Breast epithelium (tissue), 4 donors: ENCODE data around the gene RBMS2. TPM values are rescaled to one million over a fixed set of nuclear protein-coding genes. Genes with fewer than 3 reads are reported as not detected.
A peak's percentile ranks its signal among the peaks of the same experiment; 100 is the strongest.
"Not testable (repeated sequence)": the region's sequence is repeated elsewhere in the genome, so short reads cannot be mapped to it uniquely, and the experiment has no call there.

Source experiments
- DNase-seq, 2 donors: peaks; one replicate each; pipeline ENCODE4 v3.0.0-alpha.2; 2019; ENCODE audit warnings: low spot score in 2 of 2
- H3K27ac ChIP-seq, 2 donors: fragments of 200-600 bp; sonication (generic) in 1 of 2; one replicate each; pipeline ENCODE4 v1.5.1; 2016 to 2019; ENCODE audit warnings: mild to moderate bottlenecking in 1 of 2
- H3K27me3 ChIP-seq, 2 donors: fragments of 200-600 bp; sonication (generic) in 1 of 2; one replicate each; pipeline versions ENCODE4 v1.5.1 to v1.6.0; 2017 to 2019; ENCODE audit warnings: control low read depth in 1 of 2, mild to moderate bottlenecking in 1 of 2
- H3K36me3 ChIP-seq: fragments of 200-600 bp; one replicate; pipeline ENCODE4 v1.5.1; 2019
- H3K4me1 ChIP-seq, 2 donors: fragments of 200-600 bp; sonication (generic); one replicate each; pipeline ENCODE4 v1.5.1; 2016 to 2019; ENCODE audit warnings: control low read depth in 1 of 2
- H3K4me3 ChIP-seq, 3 donors: fragments of 200-600 bp; sonication (generic); 1 replicate in 2 of 3; 2 replicates in 1 of 3; pipeline ENCODE4 v1.5.1; 2016 to 2019; ENCODE audit warnings: mild to moderate bottlenecking in 3 of 3, moderate library complexity in 2 of 3
- H3K9me3 ChIP-seq, 2 donors: fragments of 200-600 bp; sonication (generic) in 1 of 2; one replicate each; pipeline ENCODE4 v1.5.1; 2016 to 2019; ENCODE audit warnings: control low read depth in 1 of 2
- CTCF ChIP-seq, 3 donors: fragments of 450-650 bp; IDR thresholded peaks; one replicate each; pipeline ENCODE4 v1.5.1; 2016 to 2017; ENCODE audit warnings: antibody characterized with exemption in 3 of 3, mild to moderate bottlenecking in 3 of 3, moderate library complexity in 3 of 3
- POLR2A ChIP-seq: fragments of 450-650 bp; IDR thresholded peaks from one replicate; pipeline ENCODE4 v1.6.1; 2016; ENCODE audit warnings: antibody characterized with exemption, mild to moderate bottlenecking, moderate library complexity
- POLR2AphosphoS5 ChIP-seq, 3 donors: sonication (generic); formaldehyde crosslinking; IDR thresholded peaks; one replicate each; pipeline ENCODE4 v1.6.1; 2017; ENCODE audit warnings: antibody characterized with exemption in 3 of 3
- intact Hi-C: fragments of 100-400 bp; cut with DNase I; formaldehyde crosslinking; loops from one replicate; pipeline ENCODE4 v1.15.1; 2023; ENCODE audit warnings: low total_unique reads
- total RNA-seq, 3 donors: library from RNA; depleted of rRNA; stranded (reverse); fragments of >200 nt; gene quantifications; one replicate each; pipeline ENCODE4 v1.1.0, GENCODE V29; 2016

Gene RBMS2
- total RNA-seq, 3 donors from 2014 or later: 22.9 to 27.5 (median 27.2) TPM

- H3K36me3 ChIP-seq: no peaks in the 10 kb centered on the region
- no peaks in the 10 kb centered on the region for H3K4me1 ChIP-seq
- H3K4me3 ChIP-seq: no peak overlapping the region
- no peak overlapping the region for H3K27ac ChIP-seq
- intact Hi-C loops: no loop called here
- no peaks in the 10 kb centered on the region for H3K9me3 ChIP-seq
- no peaks in the 10 kb centered on the region for H3K27me3 ChIP-seq
- DNase-seq: no peak
- TF ChIP-seq POLR2A (no peak), CTCF (IDR thresholded peaks at IDR 0.05) (no peak), POLR2AphosphoS5 (IDR thresholded peaks at IDR 0.05) (no peak)
Measured at GRCh38 chr12:56490360-56490759, 31.3 kb upstream of the RBMS2 start.

GRCh38 chr12:56493409-56494105 lies 28.1 kb upstream of the RBMS2 start:
- H3K27me3 ChIP-seq, H3K4me1 ChIP-seq, H3K36me3 ChIP-seq, H3K27ac ChIP-seq, DNase-seq, H3K4me3 ChIP-seq, H3K9me3 ChIP-seq, intact Hi-C loops: not testable (repeated sequence)

GRCh38 chr12:56494106-56494415 lies 27.6 kb upstream of the RBMS2 start:
- DNase-seq, H3K4me1 ChIP-seq, H3K4me3 ChIP-seq, H3K27ac ChIP-seq, H3K9me3 ChIP-seq, H3K27me3 ChIP-seq, H3K36me3 ChIP-seq, intact Hi-C loops: not testable (repeated sequence)

- DNase-seq, H3K27me3 ChIP-seq, H3K9me3 ChIP-seq, intact Hi-C loops, H3K36me3 ChIP-seq, H3K4me1 ChIP-seq, H3K27ac ChIP-seq, H3K4me3 ChIP-seq: not testable (repeated sequence)
Measured at GRCh38 chr12:56494481-56494880, 27.1 kb upstream of the RBMS2 start.

- peak; percentile 42 to 60 for DNase-seq
- H3K27ac ChIP-seq, intact Hi-C loops, H3K36me3 ChIP-seq, H3K27me3 ChIP-seq, H3K9me3 ChIP-seq, H3K4me1 ChIP-seq: not testable (repeated sequence)
- H3K4me3 ChIP-seq: peak overlapping the region in 1 of 3 donors; percentile 45
Measured at GRCh38 chr12:56496704-56497103, 24.9 kb upstream of the RBMS2 start.

- intact Hi-C loops, H3K27ac ChIP-seq: not testable (repeated sequence)
Measured at GRCh38 chr12:56498126-56498902, 23.3 kb upstream of the RBMS2 start.

GRCh38 chr12:56499452-56499851 lies 22.2 kb upstream of the RBMS2 start:
- H3K27me3 ChIP-seq, H3K36me3 ChIP-seq, H3K4me3 ChIP-seq, H3K27ac ChIP-seq, H3K4me1 ChIP-seq, DNase-seq, intact Hi-C loops, H3K9me3 ChIP-seq: not testable (repeated sequence)

More at GRCh38 chr12:56498126-56498902, 23.3 kb upstream of the RBMS2 start:
- H3K9me3 ChIP-seq, H3K4me3 ChIP-seq, DNase-seq, H3K36me3 ChIP-seq, H3K27me3 ChIP-seq, H3K4me1 ChIP-seq: not testable (repeated sequence)

GRCh38 chr12:56499879-56500278 lies 21.7 kb upstream of the RBMS2 start:
- H3K4me3 ChIP-seq, intact Hi-C loops, H3K4me1 ChIP-seq, H3K36me3 ChIP-seq, DNase-seq, H3K27ac ChIP-seq, H3K27me3 ChIP-seq, H3K9me3 ChIP-seq: not testable (repeated sequence)
